Hematopoietic multipotent progenitor cell treated with erythropoietin and hydrocortisone succinate and interleukin-3 and kit ligand, for 6 days (in vitro differentiated cells): Measurements from ENCODE around the gene DPP8.
"Not testable (repeated sequence)": the region's sequence is repeated elsewhere in the genome, so short reads cannot be mapped to it uniquely, and the experiment has no call there.

ENCODE experiments used
- DNase-seq: peaks from one replicate; pipeline ENCODE4 v3.0.0-alpha.2; 2015

The DPP8 gene

DNA sequence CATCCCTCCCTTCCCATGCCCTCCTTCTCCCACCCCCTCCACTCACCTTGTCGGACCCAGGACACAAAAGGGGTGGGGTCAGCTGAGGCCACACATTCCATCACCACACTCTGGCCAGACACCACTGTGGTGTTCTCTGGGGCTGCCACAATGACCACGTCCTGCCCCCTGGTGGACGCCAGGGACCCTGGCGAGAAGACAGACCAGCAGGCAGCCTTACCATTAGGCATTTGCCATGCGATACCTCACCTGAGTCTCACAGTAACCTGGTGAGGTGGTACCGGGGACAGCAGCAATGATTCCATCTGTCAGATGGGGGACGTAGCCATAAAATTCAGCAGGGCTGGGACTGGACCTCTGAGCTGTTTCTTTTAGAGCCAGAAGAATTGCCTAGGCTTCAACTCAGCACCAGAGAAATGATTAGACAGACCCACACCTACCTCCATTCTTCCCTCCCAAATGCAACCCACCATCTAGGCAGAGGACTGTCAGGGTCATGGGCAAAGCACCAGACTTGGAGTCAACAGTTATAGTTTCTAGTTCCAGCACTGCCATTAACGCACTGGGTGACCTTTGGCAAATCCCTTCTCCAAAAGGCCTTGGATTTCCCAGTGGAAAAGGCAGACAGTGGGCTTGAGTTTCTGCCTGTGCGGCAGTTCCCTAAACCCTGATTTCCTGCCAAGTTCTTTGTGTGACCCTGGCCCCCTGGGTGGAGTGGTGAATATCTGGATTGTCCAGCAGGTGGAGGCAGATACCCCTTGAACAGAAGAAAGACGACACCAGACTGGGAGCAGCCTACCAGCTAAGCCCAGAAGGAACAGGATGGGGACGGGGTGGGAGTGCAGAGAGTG is 116.5 kb downstream of the DPP8 start:
- peak; percentile 81 for DNase-seq

DNA sequence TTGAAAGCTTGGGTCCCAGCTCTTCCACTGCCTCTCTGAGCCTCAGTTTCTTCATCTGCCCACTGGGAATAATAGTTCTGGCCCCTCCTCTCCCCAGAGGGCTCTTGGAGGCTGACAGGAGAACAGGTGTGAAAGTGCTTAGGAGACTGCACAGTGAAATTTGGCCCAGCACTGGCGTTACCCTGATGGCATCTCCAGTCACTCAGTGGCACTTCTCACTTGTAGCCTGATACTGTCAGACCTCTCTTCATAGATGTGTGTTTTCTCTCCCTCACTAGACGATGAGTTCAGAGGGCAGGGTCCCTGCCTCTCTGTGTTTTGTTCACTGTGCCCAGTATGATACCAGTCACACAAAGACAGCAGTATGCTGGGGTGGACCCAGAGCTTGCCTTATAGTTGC is 117.5 kb downstream of the DPP8 start:
- no peak for DNase-seq

DNA sequence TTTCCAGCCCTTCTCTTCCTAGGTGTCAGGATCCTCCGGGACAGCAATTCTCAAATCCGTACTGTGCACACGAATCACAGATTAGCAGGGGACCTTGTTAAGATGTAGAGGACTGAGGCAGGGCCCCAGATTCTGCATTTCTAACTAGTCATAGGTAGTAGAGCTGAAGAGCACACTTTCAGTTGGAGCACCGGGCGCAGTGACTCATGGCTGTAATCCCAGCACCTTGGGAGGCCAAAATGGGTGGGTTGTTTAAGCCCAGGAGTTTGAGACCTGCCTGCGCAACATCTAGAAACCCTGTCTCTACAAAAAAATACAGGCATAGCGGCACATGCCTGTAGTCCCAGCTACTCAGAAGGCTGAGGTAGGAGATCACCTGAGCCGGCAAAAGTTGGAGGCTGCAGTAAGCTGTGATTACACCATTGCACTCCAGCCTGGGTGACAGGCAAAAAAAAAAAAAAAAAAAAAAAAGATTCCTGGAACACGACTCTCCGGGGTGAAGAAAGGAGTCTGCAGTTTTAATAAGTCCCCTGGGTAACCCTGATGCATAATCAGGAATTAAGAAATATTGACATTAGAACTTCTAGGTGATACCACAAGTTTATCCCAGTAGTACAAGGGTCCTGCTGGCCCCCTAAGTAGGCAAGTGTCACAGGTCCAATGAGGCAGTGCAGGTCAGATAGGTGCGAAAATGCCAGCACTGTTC is 118.3 kb downstream of the DPP8 start:
- no peak for DNase-seq

DNA sequence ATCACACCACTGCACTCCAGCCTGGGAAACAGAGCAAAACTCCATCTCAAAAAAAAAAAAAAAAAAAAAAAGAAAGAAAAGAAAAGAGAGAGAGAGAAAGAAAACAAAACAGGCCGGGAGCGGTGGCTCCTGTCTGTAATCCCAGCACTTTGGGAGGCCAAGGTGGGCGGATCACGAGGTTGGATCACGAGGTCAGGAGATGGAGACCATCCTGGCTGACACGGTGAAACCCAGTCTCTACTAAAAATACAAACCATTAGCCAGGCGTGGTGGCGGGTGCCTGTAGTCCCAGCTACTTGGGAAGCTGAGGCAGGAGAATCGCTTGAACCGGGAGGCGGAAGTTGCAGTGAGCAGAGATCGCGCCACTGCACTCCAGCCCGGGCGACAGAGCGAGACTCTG is 119.0 kb downstream of the DPP8 start:
- not testable (repeated sequence) for DNase-seq

DNA sequence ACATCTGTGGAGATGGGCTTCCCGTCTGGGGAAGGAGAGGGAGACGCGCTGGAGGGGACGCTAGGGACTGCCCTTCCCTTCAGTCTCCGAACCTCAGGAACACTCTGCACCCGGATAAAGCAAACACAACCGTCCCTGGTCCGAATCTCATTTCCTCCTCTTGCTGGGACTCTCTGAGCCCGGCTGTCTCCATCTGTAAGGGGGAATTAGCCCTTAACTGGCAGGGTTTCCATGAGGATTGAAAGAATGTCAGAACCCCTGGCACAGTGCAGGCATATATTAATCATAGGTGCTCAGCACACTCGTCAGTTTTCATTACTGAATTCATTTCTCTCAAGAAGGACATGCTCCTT is 120.5 kb downstream of the DPP8 start:
- DNase-seq, result no peak

DNA sequence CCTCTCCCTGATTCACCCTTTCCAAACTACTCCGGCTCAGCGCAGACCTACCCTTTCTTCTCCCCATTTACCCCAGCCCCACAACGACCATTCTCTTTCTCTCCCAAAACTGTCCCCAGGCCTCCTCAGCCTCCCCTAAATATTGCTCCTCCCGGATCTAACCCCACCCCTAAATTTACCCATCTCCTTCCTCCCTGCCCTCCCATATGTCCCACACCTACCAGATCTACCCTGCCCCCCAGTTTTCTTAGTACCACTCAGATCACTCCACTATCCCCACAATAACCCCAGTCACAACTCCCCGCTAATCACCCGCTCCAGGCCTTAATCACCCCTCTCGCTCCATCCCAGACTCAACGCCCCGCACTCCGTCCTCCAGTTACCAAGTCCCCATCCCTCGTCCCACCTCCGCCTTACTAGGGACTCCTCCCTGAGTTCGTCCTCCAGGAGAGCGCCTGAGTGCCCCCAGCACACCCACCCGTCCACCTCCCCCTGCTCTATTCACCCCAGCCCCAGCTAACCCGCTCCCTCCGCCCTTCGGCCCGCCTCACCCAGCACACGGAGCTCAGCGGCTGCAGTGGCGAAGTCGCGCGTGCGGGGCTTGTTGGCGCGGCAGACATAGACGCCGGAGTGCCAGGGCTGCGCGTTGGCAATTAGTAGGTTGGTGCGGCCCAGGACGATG is 121.1 kb downstream of the DPP8 start:
- no peak for DNase-seq

DNA sequence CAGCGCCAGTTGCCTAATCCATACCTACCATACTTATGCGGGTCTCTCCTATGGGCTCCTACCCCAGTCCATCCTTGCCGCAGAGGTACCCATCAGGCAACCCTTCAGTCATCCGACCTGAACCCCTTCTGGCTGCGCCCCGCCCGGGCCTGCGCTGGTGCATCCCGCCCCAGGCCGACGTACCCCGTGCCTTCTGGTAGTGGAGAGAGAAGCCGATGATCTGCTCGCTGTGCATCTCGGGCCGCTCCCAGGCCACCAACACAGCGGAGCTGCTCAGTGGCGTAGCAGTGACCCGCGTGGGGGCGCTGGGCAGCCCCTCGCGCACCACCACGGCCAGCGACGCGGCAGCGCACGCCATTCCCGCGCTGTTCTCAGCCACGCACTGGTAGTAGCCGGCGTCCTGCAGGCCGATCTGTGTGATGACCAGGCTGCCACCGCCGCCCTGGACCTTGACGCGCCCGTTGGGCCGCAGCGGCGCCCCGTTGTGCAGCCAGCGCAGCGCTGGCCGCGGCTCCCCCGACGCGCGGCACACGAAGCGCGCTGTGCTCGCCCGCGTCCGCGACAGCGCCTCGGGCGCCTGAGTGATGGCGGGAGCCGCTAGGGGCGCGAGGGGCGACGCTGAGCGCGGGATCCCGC is 121.8 kb downstream of the DPP8 start:
- no peak for DNase-seq

DNA sequence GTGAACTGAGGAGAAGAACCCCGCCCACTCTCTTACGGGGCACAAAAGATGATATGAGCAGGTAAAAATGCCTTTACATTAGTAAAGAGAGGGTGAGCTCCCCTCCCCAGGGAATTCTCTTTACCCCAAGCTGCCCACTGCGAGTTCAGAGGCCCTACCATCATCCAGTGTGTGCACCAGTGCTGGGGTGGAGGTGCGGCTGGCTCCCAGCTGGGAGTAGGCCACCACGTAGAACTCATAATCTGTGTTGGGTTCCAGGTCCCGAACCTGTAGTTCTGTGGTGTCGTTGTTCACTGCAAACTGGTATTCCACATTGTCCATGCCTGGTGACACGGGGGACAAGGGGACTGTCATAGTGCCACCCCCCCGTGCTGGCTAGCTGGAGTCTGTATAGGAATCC is 122.6 kb downstream of the DPP8 start:
- DNase-seq, result no peak

DNA sequence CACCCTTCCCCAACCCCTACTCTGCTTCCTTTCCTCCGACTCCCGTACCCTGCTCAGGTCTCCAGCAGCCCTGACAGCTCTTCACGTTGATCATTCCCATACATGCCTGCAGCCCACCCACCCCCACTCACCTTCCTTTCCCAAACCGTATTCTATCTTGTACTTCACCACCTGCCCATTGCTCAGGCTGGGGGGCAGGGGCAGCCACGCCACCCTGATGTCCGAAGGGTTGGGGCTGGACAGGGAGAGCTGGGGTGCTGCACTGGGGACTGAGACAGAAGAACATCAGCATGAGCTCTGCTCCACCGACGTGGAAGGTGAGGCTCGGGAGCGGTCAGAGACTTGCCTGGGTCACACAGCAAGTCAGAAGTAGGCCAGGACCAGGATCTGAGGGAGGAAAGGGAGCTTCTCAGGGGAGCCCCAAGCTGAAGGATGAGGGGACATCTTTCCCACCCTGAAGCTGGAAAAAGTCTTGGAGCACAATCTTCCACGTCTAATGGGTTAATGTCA is 123.2 kb downstream of the DPP8 start:
- DNase-seq, result no peak

DNA sequence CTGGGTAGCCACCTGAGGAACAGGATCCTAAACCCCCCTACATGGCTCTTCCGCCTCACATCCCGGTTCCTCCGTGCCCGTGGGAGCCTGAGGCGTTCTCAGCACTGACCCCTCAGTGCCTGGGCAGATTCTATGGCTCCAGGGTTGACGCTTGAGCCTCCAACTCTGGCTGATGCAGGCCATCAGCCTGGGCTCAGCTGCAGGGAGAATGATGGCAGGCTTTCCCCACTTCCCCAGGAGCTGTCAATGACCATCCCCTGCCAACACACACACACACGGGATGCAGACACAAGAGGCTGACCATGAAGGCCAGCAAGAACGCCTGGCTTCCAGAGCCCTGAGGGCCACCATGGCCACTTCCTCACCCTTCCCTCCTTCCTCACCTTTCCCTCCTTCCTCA is 123.9 kb downstream of the DPP8 start:
- DNase-seq, result no peak

DNA sequence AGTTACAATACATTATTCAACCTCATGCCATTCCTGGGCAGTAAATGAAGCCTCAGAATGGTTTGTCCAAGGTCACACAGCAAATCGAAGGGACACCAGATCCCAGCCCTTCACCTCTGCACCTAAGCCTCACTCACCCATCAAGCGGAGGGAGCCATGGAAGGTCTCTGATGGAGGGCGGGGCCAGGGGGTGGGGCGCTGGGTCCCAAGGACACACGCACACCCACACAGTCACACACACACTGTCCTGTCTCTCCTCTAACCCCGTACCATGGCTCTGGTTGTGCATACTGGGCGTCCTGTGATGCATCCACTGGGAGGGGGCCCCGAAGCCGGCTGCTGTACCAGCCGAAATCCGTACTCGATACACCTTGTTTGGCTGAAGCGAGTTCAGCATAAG is 124.4 kb downstream of the DPP8 start:
- no peak for DNase-seq
